K562 (cell line): ENCODE measurements around the gene PHKG2. TPM values are rescaled to one million over a fixed set of nuclear protein-coding genes. Genes with fewer than 3 reads are reported as not detected.

Experiments used
- ATAC-seq: fragments of 200-7000 bp; cut with Tn5 transposase; 3 replicates; pipeline ENCODE4 v1.9.1; 2020; ENCODE audit warnings: moderate library complexity
- BruUV-seq: library from RNA; stranded (reverse); fragments of 400-500 nt; replicated peaks from 2 replicates; lab custom pipeline; 2021; lab: Mats Ljungman, UMichigan
- CTCF ChIA-PET: fragments of 300-600 bp; formaldehyde crosslinking; extraction: SDS; loops from one replicate; lab custom pipeline; 2021; ENCODE audit warnings: low intra/inter-chr PET ratio; lab: Yijun Ruan, JAX
- POLR2A ChIA-PET: fragments of 300-600, 350-650 bp; sonication (Branson Sonifier 250); formaldehyde crosslinking; extraction: SDS; loops from one replicate; lab custom pipeline; 2021; ENCODE audit warnings: antibody characterized with exemption, inconsistent platforms; lab: Yijun Ruan, JAX
- DNase-seq, 4 experiments: peaks; one replicate each; pipeline versions ENCODE4 v3.0.0 to v3.0.0-alpha.2; 2011 to 2018; ENCODE audit warnings: low spot score in 3 of 4, mixed read lengths in 3 of 4; ENCODE audit errors: extremely low read depth in 1 of 4
- FAIRE-seq: peaks from 2 replicates; lab custom pipeline; 2011; peaks lifted over from hg19 to GRCh38; lab: Jason Lieb, UNC
- H2AFZ ChIP-seq: 2 replicates; pipeline ENCODE4 v1.6.0; 2011; ENCODE audit warnings: low read depth, low read length, control low read depth, inconsistent platforms
- H3K27ac ChIP-seq: fragments of 200-600 bp; 3 replicates; pipeline ENCODE4 v1.8.0; 2011; ENCODE audit warnings: low read depth, mild to moderate bottlenecking, control low read depth, inconsistent platforms, low read length, moderate library complexity, mixed read lengths; ENCODE audit errors: extremely low read depth
- H3K27me3 ChIP-seq, 2 experiments: fragments of 300-600 bp in 1 of 2; 2 replicates in 1 of 2; 3 replicates in 1 of 2; pipeline versions ENCODE4 v1.6.0 to v1.8.0; 2011; ENCODE audit warnings: inconsistent platforms in 2 of 2, low read length in 2 of 2, mild to moderate bottlenecking in 1 of 2, mixed read lengths in 1 of 2, moderate library complexity in 1 of 2; ENCODE audit not compliant: control insufficient read depth in 2 of 2, insufficient read depth in 2 of 2
- H3K36me3 ChIP-seq: fragments of 300-600 bp; 3 replicates; pipeline ENCODE4 v1.8.0; 2011; ENCODE audit warnings: mild to moderate bottlenecking, low read length, inconsistent platforms; ENCODE audit not compliant: control insufficient read depth, insufficient read depth
- H3K4me1 ChIP-seq, 2 experiments: fragments of 200-600 bp in 1 of 2; replicated peaks in 1 of 2; 2 replicates in 1 of 2; 3 replicates in 1 of 2; pipeline versions ENCODE4 v1.5.1 to v1.8.0; 2011; ENCODE audit warnings: inconsistent platforms in 2 of 2, low read length in 2 of 2, mild to moderate bottlenecking in 1 of 2, mixed read lengths in 1 of 2, moderate library complexity in 1 of 2; ENCODE audit not compliant: control insufficient read depth in 2 of 2, insufficient read depth in 2 of 2
- H3K4me2 ChIP-seq: 2 replicates; pipeline ENCODE4 v1.6.1; 2011; ENCODE audit warnings: low read length, control low read depth, inconsistent platforms, mixed read lengths; ENCODE audit not compliant: insufficient read depth
- H3K4me3 ChIP-seq: fragments of 200-600 bp; sonication (generic), shearing (Covaris generic); 2 replicates; pipeline ENCODE4 v1.5.1; 2016; ENCODE audit warnings: control low read depth, inconsistent platforms
- H3K79me2 ChIP-seq: fragments of 200-600 bp; 3 replicates; pipeline ENCODE4 v1.8.0; 2011; ENCODE audit warnings: low read length, inconsistent platforms; ENCODE audit not compliant: control insufficient read depth, insufficient read depth
- H3K9ac ChIP-seq, 2 experiments: 2 replicates each; pipeline versions ENCODE4 v1.6.0 to v1.6.1; 2011; ENCODE audit warnings: low read depth in 2 of 2, low read length in 2 of 2, control low read depth in 1 of 2, inconsistent platforms in 1 of 2, mild to moderate bottlenecking in 1 of 2, mixed read lengths in 1 of 2; ENCODE audit not compliant: insufficient read depth in 1 of 2
- H3K9me1 ChIP-seq: one replicate; pipeline ENCODE4 v1.6.0; 2011; ENCODE audit warnings: inconsistent platforms, mild to moderate bottlenecking, low read length, moderate library complexity; ENCODE audit not compliant: control insufficient read depth, insufficient read depth
- H3K9me3 ChIP-seq: replicated peaks from 2 replicates; pipeline ENCODE4 v1.5.1; 2011; ENCODE audit warnings: low read depth, low read length, inconsistent platforms; ENCODE audit not compliant: control insufficient read depth, insufficient read depth
- H4K20me1 ChIP-seq: replicated peaks from 2 replicates; pipeline ENCODE4 v1.6.1; 2011; ENCODE audit warnings: low read length, inconsistent platforms, mixed read lengths; ENCODE audit not compliant: control insufficient read depth, insufficient read depth
- CREB3L1 ChIP-seq: fragments of 450-650 bp; IDR thresholded peaks from 2 replicates; pipeline ENCODE4 v1.6.1; 2014; ENCODE audit warnings: low read depth, mild to moderate bottlenecking, moderate library complexity, borderline replicate concordance
- MAFK ChIP-seq: IDR thresholded peaks from 2 replicates; pipeline ENCODE4 v1.6.1; 2011; ENCODE audit warnings: low read length, improper control_type of control experiment
- POLR2A ChIP-seq: fragments of 450-650 bp; conservative IDR thresholded peaks from 2 replicates; pipeline ENCODE4 v1.6.1; 2016
- POLR2G ChIP-seq: fragments of 200-400 bp; formaldehyde crosslinking; IDR thresholded peaks from 2 replicates; pipeline ENCODE4 v1.6.1; 2017; ENCODE audit warnings: low read depth, mild to moderate bottlenecking, antibody characterized with exemption, low read length, moderate library complexity
- RBFOX2 ChIP-seq: fragments of 200-400 bp; formaldehyde crosslinking; IDR thresholded peaks from 2 replicates; pipeline ENCODE4 v1.6.1; 2017; ENCODE audit warnings: low read depth, mild to moderate bottlenecking, low read length, moderate library complexity
- SNIP1 ChIP-seq: fragments of 450-650 bp; IDR thresholded peaks from 2 replicates; pipeline ENCODE4 v1.7.1; 2017; ENCODE audit warnings: low read depth, mild to moderate bottlenecking
- ZNF740 ChIP-seq, 3 experiments: fragments of 200-800 bp in 1 of 3; sonication (Bioruptor generic) in 1 of 3; sonication (generic) in 1 of 3; formaldehyde crosslinking in 1 of 3; IDR thresholded peaks; 2 replicates each; pipeline versions ENCODE4 v1.6.1 to v1.8.0; 2016 to 2022; ENCODE audit warnings: mild to moderate bottlenecking in 2 of 3, missing compliant biosample characterization in 2 of 3, missing genetic modification characterization in 2 of 3, missing genetic modification reagents in 1 of 3
- WGBS: fragments of 100-300 bp; shearing (Covaris generic); methylation state at CpG from one replicate; pipeline ENCODE4 v1.1.6; 2016; ENCODE audit warnings: low coverage, mixed read lengths; ENCODE audit not compliant: insufficient coverage; ENCODE audit errors: missing lambda C conversion rate; 5-methylcytosine and 5-hydroxymethylcytosine counted together
- in situ Hi-C: fragments of 300-500 bp; cut with MboI; formaldehyde crosslinking; loops from 4 replicates; pipeline ENCODE4 v1.15.0; 2018; ENCODE audit warnings: inconsistent platforms, mixed read lengths
- intact Hi-C: fragments of 100-400 bp; cut with micrococcal nuclease; formaldehyde crosslinking; loops from 2 replicates; pipeline ENCODE4 v1.14.2; 2022
- polyA plus RNA-seq, 8 experiments: library from polyadenylated mRNA; depleted of rRNA in 4 of 8; stranded (reverse) in 5 of 8; unstranded in 3 of 8; fragments of >200 nt; fragmentation: Nextera tagmentation in 2 of 8; fragmentation: Illumina TruSeq in 1 of 8; extraction: Ambion mirVana in 2 of 8; extraction: Trizol in 1 of 8; gene quantifications; 2 replicates each; pipeline versions ENCODE4 v1.2.1 to v1.2.3, GENCODE V29; 2011 to 2014; ENCODE audit warnings: inconsistent platforms in 1 of 8, missing spikeins in 1 of 8
- total RNA-seq, 7 experiments: library from RNA; depleted of rRNA in 6 of 7; stranded (reverse); fragments of >200 nt in 6 of 7; fragmentation: Illumina TruSeq in 2 of 7; extraction: Trizol in 2 of 7; gene quantifications; 2 replicates each; pipeline versions ENCODE4 v1.2.1 to v1.2.3, GENCODE V29; 2011 to 2021; ENCODE audit warnings: low replicate concordance in 1 of 7

The PHKG2 gene
- total and polyA plus RNA-seq, 9 of the 15 experiments (the other 6 are each of a cell fraction or from before 2014, with no cell fraction given): 5.8 to 54.2 (median 30.7) TPM

- H3K36me3 ChIP-seq: peaks cover 97% of the 10 kb centered on the region
- FAIRE-seq (no peak), DNase-seq (no peak), ATAC-seq (no peak)
- H3K9me1 ChIP-seq: no peaks in the 10 kb centered on the region
- H3K27me3 ChIP-seq: no peaks in the 10 kb centered on the region
- H3K9me3 ChIP-seq: no peaks in the 10 kb centered on the region
- 0 out of 2 replicates have a peak, but pooled peaks cover 3% of the 10 kb centered on the region for H4K20me1 ChIP-seq
- intact Hi-C loops: no loop called here
- POLR2A ChIA-PET: interaction anchor here (0.5 to 3.0 kb wide), 10 partner anchors 10 to 281 kb away, joined by 3 to 19 read pairs (median 3); partner anchors contain the start of gene PHKG2
- WGBS: 92% methylated on average over 15 of the region's 23 CpGs
- no peak overlapping the region for H3K27ac ChIP-seq
- in situ Hi-C loops: no loop called here
- no peak overlapping the region for H2AFZ ChIP-seq
- TF ChIP-seq RBFOX2 (peak; percentile 41; the same call in 1 of the 2 replicates), SNIP1 (no peak), MAFK (no peak), CREB3L1 (no peak), POLR2A (0 out of 2 replicates have a peak, but pooled peaks have one; percentile 7), ZNF740 (CRISPR knock-in tag; IDR thresholded peaks at IDR 0.05) (peak; percentile 59; the same call in 1 of the 2 replicates), ZNF740 (tag; IDR thresholded peaks at IDR 0.05) (no peak), POLR2G (peak; percentile 51)
- TF ChIP-seq, all 486 proteins: peak for 4
- CTCF ChIA-PET: no interaction called here
- Histone ChIP-seq H3K79me2 (peaks cover 12% of the 10 kb centered on the region; the same call in 2 of the 3 replicates), H3K4me1 (peaks cover 0 to 8% of the 10 kb centered on the region in 2 experiments; a peak in 2 of 5 replicates), H3K4me2 (no peak overlapping the region), H3K9ac (no peak overlapping the region), H3K4me3 (no peak overlapping the region)
- BruUV-seq: no TSS peak
Measured at GRCh38 chr16:30724641-30725417, 23.4 kb upstream of the PHKG2 start.
